Neuronal stem cell (in vitro differentiated cells): ENCODE data around the gene TACC2.

Source experiments
- DNase-seq: peaks from one replicate; pipeline ENCODE4 v3.0.0-alpha.2; 2013; ENCODE audit warnings: low spot score
- H2AFZ ChIP-seq: one replicate; pipeline ENCODE4 v1.6.1; 2013; ENCODE audit warnings: mild to moderate bottlenecking, low read length, inconsistent platforms
- H2AK5ac ChIP-seq: 2 replicates; pipeline ENCODE4 v1.6.1; 2013; ENCODE audit warnings: low read depth, mild to moderate bottlenecking, inconsistent platforms, low read length, moderate library complexity, mixed read lengths
- H2BK120ac ChIP-seq: 2 replicates; pipeline ENCODE4 v1.6.1; 2013; ENCODE audit warnings: low read depth, mild to moderate bottlenecking, inconsistent platforms, low read length, moderate library complexity, mixed read lengths
- H2BK12ac ChIP-seq: one replicate; pipeline ENCODE4 v1.6.1; 2013; ENCODE audit warnings: low read length, inconsistent platforms
- H2BK15ac ChIP-seq: 2 replicates; pipeline ENCODE4 v1.6.1; 2013; ENCODE audit warnings: mild to moderate bottlenecking, low read length, inconsistent platforms, mixed read lengths
- H2BK5ac ChIP-seq: one replicate; pipeline ENCODE4 v1.6.1; 2013; ENCODE audit warnings: inconsistent platforms, mild to moderate bottlenecking, low read length, moderate library complexity
- H3K14ac ChIP-seq: one replicate; pipeline ENCODE4 v1.6.1; 2013; ENCODE audit warnings: low read length, inconsistent platforms
- H3K18ac ChIP-seq: 2 replicates; pipeline ENCODE4 v1.6.1; 2013; ENCODE audit warnings: low read length, inconsistent platforms
- H3K23ac ChIP-seq: 2 replicates; pipeline ENCODE4 v1.6.1; 2013; ENCODE audit warnings: low read depth, mild to moderate bottlenecking, mixed read lengths, low read length, inconsistent platforms; ENCODE audit not compliant: poor library complexity
- H3K27ac ChIP-seq: replicated peaks from 3 replicates; pipeline ENCODE4 v1.5.1; 2013; ENCODE audit warnings: low read length, inconsistent platforms
- H3K27me3 ChIP-seq, 3 experiments: 2 replicates each; pipeline ENCODE4 v1.6.1; 2013; ENCODE audit warnings: low read length in 3 of 3, mild to moderate bottlenecking in 2 of 3, inconsistent platforms in 1 of 3, low read depth in 1 of 3, mixed read lengths in 1 of 3, moderate library complexity in 1 of 3; ENCODE audit not compliant: control insufficient read depth in 3 of 3, insufficient read depth in 3 of 3
- H3K36me3 ChIP-seq, 2 donors: replicated peaks in 1 of 2; 2 replicates each; pipeline ENCODE4 v1.6.1; 2013; ENCODE audit warnings: low read length in 2 of 2; ENCODE audit not compliant: control insufficient read depth in 2 of 2, insufficient read depth in 2 of 2
- H3K4ac ChIP-seq: 2 replicates; pipeline ENCODE4 v1.6.1; 2013; ENCODE audit warnings: inconsistent platforms, mild to moderate bottlenecking, low read length, moderate library complexity
- H3K4me1 ChIP-seq, 2 donors: 1 replicate in 1 of 2; 2 replicates in 1 of 2; pipeline ENCODE4 v1.6.1; 2013; ENCODE audit warnings: low read length in 2 of 2, low read depth in 1 of 2; ENCODE audit not compliant: control insufficient read depth in 2 of 2, insufficient read depth in 1 of 2
- H3K4me2 ChIP-seq: one replicate; pipeline ENCODE4 v1.6.1; 2013; ENCODE audit warnings: mild to moderate bottlenecking, low read length, inconsistent platforms; ENCODE audit not compliant: insufficient read depth, poor library complexity, severe bottlenecking
- H3K4me3 ChIP-seq, 2 donors: 2 replicates each; pipeline ENCODE4 v1.5.1; 2013; ENCODE audit warnings: low read length in 2 of 2, mild to moderate bottlenecking in 2 of 2, inconsistent platforms in 1 of 2, moderate library complexity in 1 of 2
- H3K79me1 ChIP-seq: one replicate; pipeline ENCODE4 v1.6.1; 2013; ENCODE audit warnings: low read depth, mild to moderate bottlenecking, inconsistent platforms, low read length, moderate library complexity
- H3K9ac ChIP-seq: one replicate; pipeline ENCODE4 v1.6.1; 2013; ENCODE audit warnings: mild to moderate bottlenecking, low read depth, low read length, inconsistent platforms; ENCODE audit not compliant: poor library complexity
- H3K9me3 ChIP-seq, 2 donors: replicated peaks in 1 of 2; 2 replicates each; pipeline versions ENCODE3 to v1.6.1; 2013; ENCODE audit warnings: low read length in 2 of 2, mild to moderate bottlenecking in 2 of 2, inconsistent platforms in 1 of 2, low read depth in 1 of 2, mixed read lengths in 1 of 2, moderate library complexity in 1 of 2; ENCODE audit not compliant: control insufficient read depth in 2 of 2, insufficient read depth in 1 of 2
- H4K8ac ChIP-seq: one replicate; pipeline ENCODE4 v1.6.1; 2013; ENCODE audit warnings: low read depth, mild to moderate bottlenecking, inconsistent platforms, low read length, moderate library complexity
- H4K91ac ChIP-seq: one replicate; pipeline ENCODE4 v1.6.1; 2013; ENCODE audit warnings: low read length, low read depth, mild to moderate bottlenecking, inconsistent platforms; ENCODE audit not compliant: poor library complexity
- WGBS, 2 donors: extraction: QIAGEN DNeasy Blood & Tissue Kit; methylation state at CpG; one replicate each; pipeline ENCODE4 v1.1.7; 2013; ENCODE audit warnings: missing lambda C conversion rate in 2 of 2, mixed read lengths in 1 of 2; ENCODE audit not compliant: insufficient read length in 2 of 2, insufficient replicate concordance in 1 of 2; ENCODE audit errors: extremely low coverage in 2 of 2; 5-methylcytosine and 5-hydroxymethylcytosine counted together

The TACC2 gene

GRCh38 chr10:122128357-122128756 lies 139.4 kb downstream of the TACC2 start:
- Histone ChIP-seq H2BK120ac (no peak overlapping the region), H2BK12ac (no peak overlapping the region), H3K4me2 (no peak overlapping the region), H4K8ac (no peak overlapping the region), H3K27me3 (no peaks in the 10 kb centered on the region), H3K4me1 (peaks cover 0 to 13% of the 10 kb centered on the region in 2 donors), H3K27ac (no peak overlapping the region), H2BK5ac (no peak overlapping the region), H2AFZ (no peak overlapping the region), H2AK5ac (no peak overlapping the region), H3K9me3 (no peaks in the 10 kb centered on the region), H2BK15ac (no peak overlapping the region), H3K18ac (no peak overlapping the region), H3K79me1 (no peaks in the 10 kb centered on the region), H3K9ac (no peak overlapping the region), H3K4me3 (no peak overlapping the region), H3K23ac (no peak overlapping the region), H3K4ac (no peak overlapping the region), H3K36me3 (peaks cover 0 to 15% of the 10 kb centered on the region in 2 donors), H3K14ac (no peak overlapping the region), H4K91ac (no peak overlapping the region)
- no CpG with 5 or more reads among the region's 5 CpGs for WGBS, 2 donors
- no peak for DNase-seq

DNA sequence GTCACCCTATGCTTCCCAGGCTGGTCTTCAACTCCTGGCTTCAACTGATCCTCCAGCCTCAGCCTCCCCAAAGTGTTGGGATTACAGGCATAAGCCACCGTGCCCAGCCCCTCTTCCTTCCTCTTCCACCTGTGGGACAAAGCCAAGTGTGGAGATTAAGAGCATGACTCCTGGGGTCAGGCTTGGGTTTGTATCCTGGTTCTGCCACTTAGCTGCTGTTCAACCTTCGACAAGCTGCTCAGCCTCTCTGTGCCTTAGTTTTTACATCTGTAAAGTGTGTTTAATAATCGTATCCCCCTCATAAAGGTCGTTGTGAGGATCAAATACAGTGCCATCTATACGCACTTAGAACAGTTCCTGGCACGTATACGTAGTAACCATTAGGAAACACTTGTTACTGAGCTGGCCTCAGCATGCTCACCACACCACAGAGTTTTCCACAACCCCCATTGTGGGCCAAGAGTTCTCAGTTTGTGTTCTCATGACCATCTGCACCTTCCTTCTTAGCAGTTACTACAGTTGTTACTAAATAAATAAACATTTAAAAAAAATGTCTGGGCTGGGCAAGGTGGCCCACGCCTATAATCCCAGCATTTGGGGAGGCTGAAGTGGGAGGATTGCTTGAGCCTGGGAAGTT lies 141.6 kb downstream of the TACC2 start:
- Histone ChIP-seq H3K4ac (no peak overlapping the region), H3K14ac (no peak overlapping the region), H2BK12ac (no peak overlapping the region), H4K8ac (no peak overlapping the region), H3K23ac (no peak overlapping the region), H3K4me3 (no peak overlapping the region), H3K9me3 (no peaks in the 10 kb centered on the region), H4K91ac (no peak overlapping the region), H3K27ac (no peak overlapping the region), H2AFZ (no peak overlapping the region), H3K4me1 (peaks cover 0 to 12% of the 10 kb centered on the region in 2 donors), H3K27me3 (no peaks in the 10 kb centered on the region), H3K18ac (no peak overlapping the region), H2BK15ac (no peak overlapping the region), H2BK120ac (no peak overlapping the region), H3K79me1 (no peaks in the 10 kb centered on the region), H3K36me3 (peaks cover 2 to 35% of the 10 kb centered on the region in 2 donors), H3K9ac (no peak overlapping the region), H2AK5ac (no peak overlapping the region), H3K4me2 (no peak overlapping the region), H2BK5ac (no peak overlapping the region)
- WGBS, 2 donors, result no CpG with 5 or more reads among the region's 8 CpGs
- no peak for DNase-seq

- Histone ChIP-seq H3K79me1 (no peaks in the 10 kb centered on the region), H4K91ac (no peak overlapping the region), H3K18ac (peak overlapping the region; percentile 71), H3K27ac (no peak overlapping the region), H3K4me3 (no peak overlapping the region), H3K4me2 (no peak overlapping the region), H2BK15ac (no peak overlapping the region), H3K4ac (no peak overlapping the region), H2AFZ (no peak overlapping the region), H3K27me3 (no peaks in the 10 kb centered on the region), H3K4me1 (peaks cover 0 to 7% of the 10 kb centered on the region in 2 donors), H3K14ac (no peak overlapping the region), H3K9me3 (peaks cover 0 to 4% of the 10 kb centered on the region in 2 donors), H4K8ac (no peak overlapping the region), H3K36me3 (peaks cover 2 to 41% of the 10 kb centered on the region in 2 donors), H2BK5ac (no peak overlapping the region), H3K9ac (no peak overlapping the region), H2BK12ac (no peak overlapping the region), H2AK5ac (no peak overlapping the region), H2BK120ac (no peak overlapping the region), H3K23ac (no peak overlapping the region)
- WGBS, 2 donors, result no CpG with 5 or more reads among the region's 15 CpGs
- no peak for DNase-seq
Measured at GRCh38 chr10:122132331-122132755, 143.4 kb downstream of the TACC2 start.

DNA sequence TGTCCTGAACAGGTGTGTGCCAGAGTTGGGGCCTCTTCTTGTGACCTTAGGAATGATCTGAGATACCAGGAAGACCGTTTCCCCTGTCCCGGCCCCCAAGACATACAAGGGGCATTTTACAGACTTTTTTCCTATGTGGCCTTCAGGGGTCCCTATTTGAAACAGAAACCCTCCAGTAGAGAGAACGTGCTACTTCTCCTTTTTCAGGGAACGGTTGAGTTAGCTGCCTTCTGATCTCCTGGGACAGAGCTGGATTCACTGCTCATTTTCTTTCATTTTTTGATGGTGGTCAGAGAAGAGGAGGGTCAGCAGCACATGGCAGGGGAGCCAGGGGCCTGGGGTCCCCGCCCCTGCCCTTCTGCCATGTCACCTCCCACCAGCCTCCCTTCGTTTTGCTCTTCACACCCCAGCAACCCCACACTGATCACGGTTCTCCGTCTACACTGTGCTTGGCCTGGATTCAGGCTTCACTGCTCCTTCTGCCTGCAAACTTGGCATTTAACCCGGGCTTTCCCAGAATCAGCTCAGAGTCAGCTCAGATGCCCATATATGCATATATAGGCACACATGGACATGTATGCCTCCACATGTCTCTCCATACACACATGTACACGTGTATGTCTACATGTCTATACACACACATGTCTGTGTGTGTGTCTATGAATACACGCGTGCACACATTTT lies 144.1 kb downstream of the TACC2 start:
- no peaks in the 10 kb centered on the region for H3K79me1 ChIP-seq
- WGBS, 2 donors, result no CpG with 5 or more reads among the region's 12 CpGs
- H3K9ac ChIP-seq, result no peak overlapping the region
- H3K18ac ChIP-seq, result no peak overlapping the region
- peaks cover 0 to 4% of the 10 kb centered on the region in 2 donors for H3K9me3 ChIP-seq
- no peak overlapping the region for H3K23ac ChIP-seq
- no peaks in the 10 kb centered on the region for H3K27me3 ChIP-seq
- no peak for DNase-seq
- H3K27ac ChIP-seq, result no peak overlapping the region
- no peak overlapping the region for H4K8ac ChIP-seq
- H3K4me3 ChIP-seq, result no peak overlapping the region
- no peak overlapping the region for H3K4me2 ChIP-seq
- no peak overlapping the region for H3K4ac ChIP-seq
- no peak overlapping the region for H2BK12ac ChIP-seq
- H4K91ac ChIP-seq, result no peak overlapping the region
- H2AK5ac ChIP-seq, result no peak overlapping the region
- H3K36me3 ChIP-seq, result peaks cover 2 to 46% of the 10 kb centered on the region in 2 donors
- no peak overlapping the region for H3K14ac ChIP-seq
- H2BK120ac ChIP-seq, result no peak overlapping the region
- no peak overlapping the region for H2BK5ac ChIP-seq
- H2BK15ac ChIP-seq, result no peak overlapping the region
- H2AFZ ChIP-seq, result no peak overlapping the region
- H3K4me1 ChIP-seq, result peaks cover 0 to 7% of the 10 kb centered on the region in 2 donors
